ENCODE measurements around the gene A1BG.
"Not testable (repeated sequence)": the region's sequence is repeated elsewhere in the genome, so short reads cannot be mapped to it uniquely, and the experiment has no call there.

Gene A1BG

GRCh38 chr19:58336820-58337219 is 16.5 kb downstream of the A1BG start:
- DNase-seq (ENCODE audit: low read depth in 3 of 3) = no peak

- no peak for DNase-seq (ENCODE audit: low read depth in 3 of 3)
Measured at GRCh38 chr19:58336216-58336615, 17.1 kb downstream of the A1BG start.

DNA sequence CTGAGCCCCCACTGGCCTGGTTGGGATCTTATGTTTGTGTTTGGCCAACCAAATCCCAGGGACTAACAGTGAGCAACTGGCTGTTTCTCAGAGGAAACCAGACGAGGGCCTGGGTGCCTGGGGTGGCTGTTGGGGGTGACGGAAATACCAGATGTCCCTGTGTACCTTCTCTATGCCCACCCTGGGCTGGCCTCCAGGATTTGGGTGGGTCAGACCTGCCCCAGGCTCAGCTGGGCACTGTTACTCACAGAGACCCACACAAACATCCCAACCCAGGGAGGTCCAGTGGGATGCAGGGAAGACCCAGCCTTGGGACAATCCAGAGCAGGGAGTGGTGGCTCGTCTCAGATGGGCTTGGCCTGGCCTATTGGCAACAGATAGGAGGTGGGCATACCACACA is 17.7 kb downstream of the A1BG start:
- no peak for DNase-seq (ENCODE audit: low read depth in 3 of 3)

- DNase-seq (ENCODE audit: low read depth in 3 of 3) = no peak
Measured at GRCh38 chr19:58334691-58335249, 18.5 kb downstream of the A1BG start.

DNA sequence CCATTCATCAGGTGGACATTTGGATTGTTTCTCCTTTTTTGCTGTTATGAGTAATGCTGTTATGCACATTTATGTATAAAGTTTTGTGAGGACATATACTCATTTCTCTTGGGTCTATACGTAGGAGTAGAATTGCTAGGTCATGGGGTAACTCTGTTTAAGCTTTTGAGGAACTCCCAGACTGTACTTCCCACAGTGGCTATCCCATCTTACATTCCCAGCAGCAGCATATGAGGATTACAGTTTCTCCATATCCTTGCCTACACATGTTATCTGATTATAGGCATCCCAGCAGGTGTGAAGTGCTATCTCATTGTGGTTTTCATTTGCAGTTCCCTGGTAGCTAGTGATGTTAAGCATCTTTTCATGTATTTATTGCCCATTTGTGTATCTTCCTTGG is 20.6 kb downstream of the A1BG start:
- DNase-seq (ENCODE audit: low read depth in 3 of 3) = no peak

DNA sequence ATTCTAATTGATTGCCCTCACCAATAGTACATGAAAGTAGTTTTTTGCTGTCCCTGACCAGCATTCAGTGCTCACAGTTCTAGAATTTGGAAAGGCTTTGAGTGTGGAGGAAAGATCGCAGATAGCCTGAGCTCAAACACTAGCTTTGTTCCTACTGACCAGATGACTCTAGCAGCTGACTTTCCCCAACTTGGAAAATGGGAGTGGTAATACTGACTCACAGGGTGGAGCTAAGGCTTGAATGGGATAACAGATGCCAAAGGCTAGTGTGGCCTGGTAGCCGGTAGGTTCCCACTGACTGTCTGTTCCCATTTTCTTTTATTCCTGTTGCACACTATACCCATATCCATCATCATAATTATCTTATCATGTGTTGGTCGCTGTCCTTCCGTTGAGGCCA is 22.8 kb downstream of the A1BG start:
- no peak for DNase-seq (ENCODE audit: low read depth in 3 of 3)

DNA sequence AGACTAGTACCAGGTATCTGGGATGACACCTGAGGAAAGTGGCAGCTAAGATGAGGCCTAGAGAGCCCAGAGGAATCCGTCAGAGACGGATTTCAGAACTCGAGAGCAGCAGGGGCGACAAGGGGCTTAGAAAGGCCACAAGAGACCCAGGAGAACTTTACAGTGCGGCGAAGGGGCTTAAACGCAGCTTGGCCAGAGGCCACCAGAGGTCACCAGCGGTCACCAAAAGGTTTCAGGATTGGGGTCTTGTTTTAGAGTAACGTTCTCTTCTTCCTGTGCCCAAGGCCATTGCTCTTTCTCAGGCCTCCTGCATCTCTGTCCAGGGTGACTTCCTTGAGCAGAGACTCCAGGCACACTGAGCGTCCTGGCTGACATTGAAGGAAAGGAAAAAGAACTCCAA is 24.3 kb downstream of the A1BG start:
- no peak for DNase-seq (ENCODE audit: low read depth in 3 of 3)

DNA sequence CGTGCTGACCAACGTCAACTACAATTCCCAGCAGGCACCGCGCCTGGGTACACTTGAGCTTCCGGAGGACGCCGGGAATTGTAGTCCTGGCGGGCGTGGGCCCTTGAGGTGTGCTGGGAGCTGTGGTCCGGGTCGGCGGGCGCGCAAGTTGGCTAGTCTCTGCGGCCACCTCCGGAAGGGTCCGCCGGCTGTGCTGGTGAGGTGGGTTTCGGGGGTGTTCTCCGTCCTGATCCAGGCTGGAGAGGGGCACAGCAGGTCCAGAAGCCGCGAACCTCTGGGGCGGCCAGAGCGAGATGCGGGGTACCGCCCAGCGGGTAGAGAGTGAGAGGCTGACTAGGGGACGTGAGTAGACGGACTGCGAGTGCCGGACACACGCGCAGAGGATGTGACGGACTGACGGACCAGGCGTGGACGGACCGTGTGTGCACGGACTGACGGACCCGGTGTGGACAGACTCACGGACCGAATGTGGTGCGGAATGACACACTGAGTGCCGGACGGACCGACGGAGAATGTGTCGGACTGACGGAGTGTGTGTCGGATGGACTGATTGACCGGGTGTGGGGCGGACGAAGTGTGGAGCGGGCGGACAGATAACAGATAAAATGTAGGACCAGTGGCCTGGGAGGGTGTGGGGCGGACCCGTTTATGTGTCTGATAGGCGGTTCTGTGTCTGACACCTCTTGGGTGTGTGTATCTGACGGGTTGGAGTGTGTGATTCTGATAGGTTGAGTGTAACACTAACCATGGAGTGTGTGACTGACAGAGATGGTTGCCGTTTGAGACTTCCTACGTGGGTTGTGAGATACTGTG is 26.2 kb downstream of the A1BG start, which contains the start of gene ZSCAN22:
ZSCAN22 (plus strand) TSS at position 81 of the 813 bp plus-strand sequence. CDS start 7,809 bp downstream, outside the sequence.
- DNase-seq (ENCODE audit: low read depth in 3 of 3) = peak; percentile 72 to 84 (median 72)

DNA sequence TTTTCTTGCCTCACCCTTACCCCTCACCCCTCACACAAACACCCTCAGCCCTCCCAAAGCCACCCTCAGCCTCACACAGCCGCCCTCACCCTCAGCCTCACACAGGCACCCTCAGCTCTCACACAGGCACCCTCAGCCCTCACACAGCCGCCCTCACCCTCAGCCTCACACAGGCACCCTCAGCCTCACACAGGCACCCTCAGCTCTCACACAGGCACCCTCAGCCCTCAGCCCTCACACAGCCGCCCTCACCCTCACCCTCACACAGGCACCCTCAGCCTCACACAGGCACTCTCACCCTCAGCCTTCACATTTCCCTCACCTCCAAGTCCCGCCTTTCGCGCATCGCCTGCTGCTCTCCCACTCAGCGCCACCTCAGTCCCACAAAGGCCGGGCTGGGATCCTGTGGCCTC is 26.8 kb downstream of the A1BG start:
- DNase-seq (ENCODE audit: low read depth in 3 of 3) = no peak

DNA sequence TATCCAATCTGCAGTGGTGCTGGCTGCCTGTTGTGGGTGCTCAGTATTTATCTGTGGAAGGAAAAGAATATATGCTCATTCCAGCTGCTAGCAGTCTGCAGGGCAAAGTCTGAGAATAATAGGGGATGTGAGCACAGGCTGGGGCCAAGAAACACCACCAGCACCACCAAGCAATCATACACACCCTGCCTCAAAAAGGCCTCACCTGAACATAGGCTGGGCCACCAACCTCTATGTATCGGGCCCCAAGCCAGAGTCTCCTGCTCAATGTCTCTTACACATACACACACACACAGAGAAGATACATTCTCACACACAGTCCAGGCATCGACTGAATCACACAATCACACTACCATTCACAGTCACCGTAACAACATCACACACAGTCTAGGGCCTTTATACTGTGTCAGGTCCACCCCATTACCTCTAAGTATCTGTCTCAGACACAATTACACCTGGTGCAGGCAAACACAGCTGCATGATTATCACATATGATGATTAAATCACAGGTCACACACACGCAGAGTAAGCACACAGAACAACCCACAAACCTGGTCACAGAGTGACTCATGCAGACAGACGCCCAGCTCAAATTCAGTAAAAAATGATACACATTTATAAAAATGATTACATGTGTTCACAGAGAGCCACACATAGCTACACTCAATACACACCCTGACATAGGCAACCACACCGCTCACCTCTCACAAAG is 27.8 kb downstream of the A1BG start:
- DNase-seq (ENCODE audit: low read depth in 3 of 3) = no peak

DNA sequence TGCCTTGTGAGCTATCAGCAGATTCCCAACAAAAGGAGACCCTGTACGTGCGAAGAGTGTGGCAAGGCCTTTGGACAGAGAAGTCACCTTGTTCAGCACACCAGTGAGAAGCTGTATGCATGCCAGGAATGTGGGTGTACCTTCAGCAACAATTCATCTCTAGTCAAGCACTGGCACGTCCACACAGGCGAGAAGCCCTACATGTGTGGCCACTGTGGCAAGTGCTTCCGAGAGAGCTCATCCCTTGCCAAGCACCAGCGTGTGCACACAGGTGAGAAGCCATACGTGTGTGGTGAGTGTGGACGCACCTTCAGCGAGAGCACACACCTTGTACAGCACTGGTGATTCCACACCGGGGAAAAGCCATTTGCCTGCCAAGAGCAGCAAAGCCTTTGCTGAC is 34.1 kb downstream of the A1BG start:
- DNase-seq (ENCODE audit: low read depth in 3 of 3) = no peak

DNA sequence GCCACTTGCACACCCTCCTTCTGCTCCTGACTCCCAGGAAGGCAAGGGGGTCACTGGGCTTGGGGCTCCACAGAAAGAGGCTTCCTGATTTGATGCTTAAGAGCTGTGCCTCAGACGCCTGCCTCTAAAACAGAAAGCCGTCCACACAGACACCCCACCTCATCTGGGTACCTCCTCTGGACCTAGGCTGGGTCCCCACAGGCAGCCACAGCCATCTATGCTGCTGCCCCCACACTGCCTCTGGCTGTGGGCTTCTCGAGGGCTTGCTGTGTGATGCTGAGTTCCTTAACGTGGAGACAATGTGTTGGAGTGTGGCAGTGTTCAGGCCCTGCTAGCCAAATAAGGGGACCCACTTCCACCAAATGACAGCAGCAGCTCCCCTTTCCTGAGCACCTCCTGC is 35.0 kb downstream of the A1BG start:
- DNase-seq (ENCODE audit: low read depth in 3 of 3) = no peak

DNA sequence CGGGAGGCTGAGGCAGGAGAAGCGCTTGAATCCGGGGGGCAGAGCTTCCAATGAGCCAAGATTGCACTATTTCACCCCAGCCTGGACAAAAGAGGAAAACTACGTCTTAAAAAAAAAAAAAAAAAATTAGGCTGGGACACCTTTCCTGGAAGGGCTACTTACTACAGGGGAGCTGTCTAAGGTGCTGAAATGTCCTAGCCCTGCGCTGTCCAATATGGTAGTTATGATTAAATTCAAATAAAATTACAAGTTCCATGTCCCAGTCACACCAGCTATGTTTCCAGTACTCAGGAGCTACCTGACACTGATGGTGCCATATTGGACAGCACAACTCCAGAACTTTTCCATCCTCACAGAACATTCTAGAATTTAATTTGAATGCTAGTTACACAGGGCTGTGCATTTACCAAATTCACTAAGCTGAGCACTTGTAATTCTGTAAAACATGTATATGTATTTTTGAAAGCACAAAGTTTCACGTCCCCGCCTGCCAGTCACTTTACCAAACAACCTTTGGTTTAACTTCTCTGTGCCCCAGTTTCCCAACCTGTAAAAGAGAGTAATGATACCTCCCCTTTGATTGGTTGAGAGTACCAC is 35.7 kb downstream of the A1BG start:
- no peak for DNase-seq (ENCODE audit: low read depth in 3 of 3)

DNA sequence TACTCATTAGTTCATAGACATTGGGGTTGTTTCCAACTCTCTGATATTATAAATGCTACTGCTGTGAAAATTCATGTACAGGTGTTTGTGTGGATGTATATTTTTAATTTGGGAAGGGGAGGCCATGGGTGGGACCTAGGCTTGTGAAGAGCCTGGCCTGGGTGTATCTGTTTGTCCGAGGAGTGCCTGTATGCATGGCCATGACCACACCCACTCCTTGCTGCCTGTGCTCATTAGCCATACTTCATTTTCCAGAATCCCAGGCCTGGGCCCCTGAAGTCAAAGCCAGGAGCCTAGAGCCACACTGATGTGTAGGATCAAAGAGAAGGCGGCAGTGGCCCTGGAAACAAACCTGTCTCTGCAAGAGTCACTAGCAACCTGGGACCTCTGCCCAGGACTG is 37.7 kb downstream of the A1BG start:
- DNase-seq (ENCODE audit: low read depth in 3 of 3) = no peak

DNA sequence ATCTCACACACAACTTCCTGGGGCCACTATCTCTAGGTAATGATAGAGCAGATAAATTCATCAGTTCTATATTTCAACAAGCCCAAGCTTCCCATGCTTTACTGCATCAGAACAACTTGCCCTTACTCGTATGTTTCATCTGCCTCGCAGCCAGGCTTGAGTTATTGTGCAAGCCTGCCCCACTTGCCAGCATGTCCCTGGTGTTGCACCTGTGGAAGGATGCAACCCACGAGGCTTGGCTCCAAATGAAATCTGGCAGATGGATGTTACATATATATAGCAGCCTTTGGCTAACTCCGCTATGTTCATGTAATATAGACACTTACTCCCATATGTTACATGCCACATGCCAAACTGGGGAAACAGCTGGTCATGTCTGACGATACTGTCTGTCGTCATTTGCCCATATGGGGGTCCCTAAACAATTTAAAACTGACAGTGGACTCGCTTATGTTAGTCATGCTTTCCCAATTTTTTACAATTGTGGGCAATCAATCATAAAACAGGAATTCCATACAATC is 41.9 kb downstream of the A1BG start:
- no peak for DNase-seq (ENCODE audit: low read depth in 3 of 3)

DNA sequence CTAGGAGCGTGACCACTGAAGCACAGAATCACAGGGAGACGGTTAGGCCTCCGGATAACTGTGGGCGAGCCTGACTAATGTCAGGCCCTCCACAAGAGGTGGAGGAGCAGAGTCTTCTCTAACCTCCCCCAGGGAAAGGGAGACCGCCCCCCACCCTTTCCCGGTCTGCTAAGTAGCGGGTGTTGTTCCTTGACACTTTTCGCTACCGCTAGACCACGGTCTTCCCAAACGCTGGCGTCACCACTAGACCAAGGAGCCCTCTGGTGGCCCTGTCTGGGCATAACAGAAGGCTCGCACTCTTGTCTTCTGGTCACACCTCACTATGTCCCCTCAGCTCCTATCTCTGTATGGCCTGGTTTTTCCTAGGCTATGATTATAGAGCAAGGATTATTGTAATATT is 42.6 kb downstream of the A1BG start:
- not testable (repeated sequence) for DNase-seq (ENCODE audit: low read depth in 3 of 3)

GRCh38 chr19:58307736-58308135 is 45.6 kb downstream of the A1BG start:
- DNase-seq (ENCODE audit: low read depth in 3 of 3) = no peak

GRCh38 chr19:58305932-58306323 is 47.4 kb downstream of the A1BG start:
- DNase-seq (ENCODE audit: low read depth in 3 of 3) = no peak

DNA sequence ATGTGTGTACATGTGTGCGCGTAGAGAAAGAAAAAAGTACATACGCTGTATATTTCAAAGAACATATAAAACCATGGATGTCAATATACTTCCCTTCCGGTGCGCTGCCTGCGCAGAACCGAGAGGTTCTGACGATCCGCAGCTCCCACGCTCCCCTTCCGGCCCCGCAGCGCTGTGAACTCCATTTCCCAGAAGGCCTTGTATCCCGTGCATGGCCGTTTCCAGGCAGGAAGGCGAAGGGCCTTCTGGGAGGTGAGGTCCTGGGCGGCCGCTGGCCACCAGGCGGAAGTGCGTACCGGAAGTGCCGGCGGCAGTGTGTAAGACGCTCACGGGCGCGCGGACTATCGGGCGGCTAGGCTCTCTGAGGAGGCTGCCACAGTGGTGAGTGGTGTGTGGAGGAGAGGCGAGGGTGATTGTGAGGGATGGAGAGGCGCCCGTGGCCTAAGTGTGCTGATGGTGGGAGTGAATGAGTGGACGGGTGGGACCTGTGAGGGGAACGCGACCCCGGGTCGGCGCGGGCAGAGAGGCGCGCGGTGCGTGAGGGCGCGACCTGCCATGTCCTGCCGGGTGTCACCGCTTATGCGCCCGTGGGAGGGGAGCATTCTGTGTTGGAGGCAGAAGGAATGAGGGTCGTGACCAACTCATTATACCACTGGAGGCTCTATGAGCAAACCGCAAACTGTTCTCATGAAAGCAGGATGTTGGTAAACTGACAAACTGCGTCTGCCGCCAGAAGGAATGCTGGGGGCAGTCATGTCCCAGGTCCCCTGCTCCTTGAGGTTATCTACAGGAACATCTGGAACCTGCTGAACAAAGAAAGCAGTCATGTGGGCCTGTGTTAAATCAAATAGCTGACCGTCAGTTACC is 48.0 kb downstream of the A1BG start, which contains the start of gene ERVK3-1:
ERVK3-1 (plus strand) TSS at position 313 of the 867 bp plus-strand sequence. CDS start 6,792 bp downstream, outside the sequence.
- peak; percentile 73 to 89 (median 86) for DNase-seq (ENCODE audit: low read depth in 3 of 3)

GRCh38 chr19:58304748-58305064 is 48.6 kb downstream of the A1BG start:
- DNase-seq (ENCODE audit: low read depth in 3 of 3) = no peak

DNA sequence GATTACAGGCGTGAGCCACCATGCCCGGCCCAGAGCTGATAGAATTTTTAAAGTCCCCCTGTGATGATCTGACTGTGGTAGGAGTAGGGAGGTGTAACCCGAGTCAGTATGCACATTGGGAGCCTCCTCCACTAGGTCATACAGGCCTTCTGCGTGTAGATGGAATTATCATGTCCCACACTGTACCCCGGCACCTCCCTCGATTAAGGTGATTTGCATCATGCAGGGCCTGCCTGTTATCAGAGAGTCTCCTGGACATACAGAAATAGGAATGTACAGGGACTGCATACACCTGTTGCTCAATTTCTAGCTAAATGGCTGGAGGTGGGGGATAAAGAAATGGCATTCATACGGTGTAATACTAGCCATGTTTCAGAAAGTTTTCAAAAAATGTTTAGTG is 49.0 kb downstream of the A1BG start:
- DNase-seq (ENCODE audit: low read depth in 3 of 3) = no peak
